ENCODE measurements around the gene USP10. TPM values are rescaled to one million over a fixed set of nuclear protein-coding genes. Genes with fewer than 3 reads are reported as not detected.
A peak's percentile ranks its signal among the peaks of the same experiment; 100 is the strongest.

The USP10 gene
- total and polyA plus RNA-seq, 2 donors (not counting 1 experiment from before 2014, with no cell fraction given): 48.6 to 59.1 TPM

GRCh38 chr16:84739349-84740124, 39.7 kb downstream of the USP10 start:
- H3K27ac ChIP-seq (ENCODE audit: insufficient read depth, low read length): peak overlapping the region; percentile 76
- no peaks in the 10 kb centered on the region for H4K20me1 ChIP-seq (ENCODE audit: control insufficient read depth, extremely low read depth, insufficient read depth, low read length)
- TF ChIP-seq CTCF (conservative IDR thresholded peaks at IDR 0.05 in 1 of 2, IDR thresholded peaks at IDR 0.05 in 1 of 2; ENCODE audit: low read depth in 1 of 2, low read length in 2 of 2) (no peak), EZH2 (IDR thresholded peaks at IDR 0.05; ENCODE audit: low read length, missing control alignments) (no peak)
- H3K4me2 ChIP-seq (ENCODE audit: extremely low read depth, insufficient read depth, low read length): peak overlapping the region; percentile 66
- no peaks in the 10 kb centered on the region for H3K27me3 ChIP-seq (ENCODE audit: control insufficient read depth, insufficient read depth, low read length)
- no peaks in the 10 kb centered on the region for H3K9me3 ChIP-seq (ENCODE audit: control insufficient read depth, insufficient read depth, low read depth, low read length)
- H3K9ac ChIP-seq (ENCODE audit: insufficient read depth, low read length): no peak overlapping the region
- peaks cover 29% of the 10 kb centered on the region for H3K4me1 ChIP-seq (ENCODE audit: control insufficient read depth, extremely low read depth, insufficient read depth, low read length)
- no peak overlapping the region for H3K4me3 ChIP-seq (replicated peaks in 1 of 4; ENCODE audit: control extremely low read depth in 1 of 4, insufficient read depth in 1 of 4, low read depth in 3 of 4, low read length in 4 of 4)
- peaks cover 72% of the 10 kb centered on the region for H3K79me2 ChIP-seq (ENCODE audit: control insufficient read depth, insufficient read depth, low read length)
- DNase-seq (ENCODE audit: low read depth in 2 of 2): peak; percentile 78 to 94
- H2AFZ ChIP-seq (ENCODE audit: low read length): no peak overlapping the region
- peaks cover 5% of the 10 kb centered on the region for H3K36me3 ChIP-seq (ENCODE audit: control insufficient read depth, insufficient read depth, low read length)

GRCh38 chr16:84740596-84741116, 40.9 kb downstream of the USP10 start:
- Histone ChIP-seq H4K20me1 (ENCODE audit: control insufficient read depth, extremely low read depth, insufficient read depth, low read length) (no peaks in the 10 kb centered on the region), H3K4me1 (ENCODE audit: control insufficient read depth, extremely low read depth, insufficient read depth, low read length) (peaks cover 29% of the 10 kb centered on the region), H2AFZ (ENCODE audit: low read length) (no peak overlapping the region), H3K36me3 (ENCODE audit: control insufficient read depth, insufficient read depth, low read length) (peaks cover 3% of the 10 kb centered on the region), H3K4me2 (ENCODE audit: extremely low read depth, insufficient read depth, low read length) (no peak overlapping the region), H3K4me3 (replicated peaks in 1 of 4; ENCODE audit: control extremely low read depth in 1 of 4, insufficient read depth in 1 of 4, low read depth in 3 of 4, low read length in 4 of 4) (no peak overlapping the region), H3K9ac (ENCODE audit: insufficient read depth, low read length) (no peak overlapping the region), H3K27me3 (ENCODE audit: control insufficient read depth, insufficient read depth, low read length) (no peaks in the 10 kb centered on the region), H3K27ac (ENCODE audit: insufficient read depth, low read length) (peak overlapping the region; percentile 31), H3K79me2 (ENCODE audit: control insufficient read depth, insufficient read depth, low read length) (peaks cover 63% of the 10 kb centered on the region), H3K9me3 (ENCODE audit: control insufficient read depth, insufficient read depth, low read depth, low read length) (no peaks in the 10 kb centered on the region)
- peak in 1 of 2 donors; percentile 31 for DNase-seq (ENCODE audit: low read depth in 2 of 2)
- TF ChIP-seq CTCF (conservative IDR thresholded peaks at IDR 0.05 in 1 of 2, IDR thresholded peaks at IDR 0.05 in 1 of 2; ENCODE audit: low read depth in 1 of 2, low read length in 2 of 2) (no peak), EZH2 (IDR thresholded peaks at IDR 0.05; ENCODE audit: low read length, missing control alignments) (no peak)

- no peak overlapping the region for H3K4me2 ChIP-seq (ENCODE audit: extremely low read depth, insufficient read depth, low read length)
- no peaks in the 10 kb centered on the region for H4K20me1 ChIP-seq (ENCODE audit: control insufficient read depth, extremely low read depth, insufficient read depth, low read length)
- DNase-seq (ENCODE audit: low read depth in 2 of 2): peak; percentile 33 to 41
Observed at GRCh38 chr16:84741340-84741830, 41.6 kb downstream of the USP10 start.

More at GRCh38 chr16:84741340-84741830, 41.6 kb downstream of the USP10 start:
- Histone ChIP-seq H3K9me3 (ENCODE audit: control insufficient read depth, insufficient read depth, low read depth, low read length) (no peaks in the 10 kb centered on the region), H3K27me3 (ENCODE audit: control insufficient read depth, insufficient read depth, low read length) (no peaks in the 10 kb centered on the region), H3K9ac (ENCODE audit: insufficient read depth, low read length) (no peak overlapping the region), H3K79me2 (ENCODE audit: control insufficient read depth, insufficient read depth, low read length) (peaks cover 59% of the 10 kb centered on the region), H2AFZ (ENCODE audit: low read length) (no peak overlapping the region), H3K36me3 (ENCODE audit: control insufficient read depth, insufficient read depth, low read length) (peaks cover 3% of the 10 kb centered on the region), H3K4me1 (ENCODE audit: control insufficient read depth, extremely low read depth, insufficient read depth, low read length) (peaks cover 29% of the 10 kb centered on the region), H3K27ac (ENCODE audit: insufficient read depth, low read length) (peak overlapping the region; percentile 17), H3K4me3 (replicated peaks in 1 of 4; ENCODE audit: control extremely low read depth in 1 of 4, insufficient read depth in 1 of 4, low read depth in 3 of 4, low read length in 4 of 4) (no peak overlapping the region)
- TF ChIP-seq CTCF (conservative IDR thresholded peaks at IDR 0.05 in 1 of 2, IDR thresholded peaks at IDR 0.05 in 1 of 2; ENCODE audit: low read depth in 1 of 2, low read length in 2 of 2) (no peak), EZH2 (IDR thresholded peaks at IDR 0.05; ENCODE audit: low read length, missing control alignments) (no peak)
